Progenitor cell of endocrine pancreas (in vitro differentiated cells): Measurements from ENCODE around the gene RGR. TPM values are rescaled to one million over a fixed set of nuclear protein-coding genes. Genes with fewer than 3 reads are reported as not detected.

Experiments used
- DNase-seq: peaks from one replicate; pipeline ENCODE4 v3.0.0; 2021; ENCODE audit warnings: low spot score; ENCODE audit not compliant: unreplicated experiment
- H3K27ac Mint-ChIP-seq: 2 replicates; pipeline ENCODE4 v1.8.0; 2021; ENCODE audit warnings: mild to moderate bottlenecking, moderate library complexity, mixed read lengths
- H3K27me3 Mint-ChIP-seq: 2 replicates; pipeline ENCODE4 v1.8.0; 2021; ENCODE audit warnings: mixed read lengths
- H3K36me3 Mint-ChIP-seq: 2 replicates; pipeline ENCODE4 v1.8.0; 2022; ENCODE audit warnings: mixed read lengths; ENCODE audit not compliant: insufficient read depth
- H3K4me1 Mint-ChIP-seq: 2 replicates; pipeline ENCODE4 v1.8.0; 2021; ENCODE audit warnings: low read depth, mixed read lengths
- H3K4me3 Mint-ChIP-seq: 2 replicates; pipeline ENCODE4 v1.8.0; 2021; ENCODE audit warnings: low read depth, mild to moderate bottlenecking, moderate library complexity, mixed read lengths
- H3K9me3 Mint-ChIP-seq: 2 replicates; pipeline ENCODE4 v1.8.0; 2021; ENCODE audit warnings: low read depth, mixed read lengths
- CTCF ChIP-seq: fragments of 200-600 bp; sonication (generic); IDR thresholded peaks from one replicate; pipeline ENCODE4 v1.5.0; 2021; ENCODE audit warnings: antibody characterized with exemption, mild to moderate bottlenecking; ENCODE audit not compliant: unreplicated experiment
- total RNA-seq: library from RNA; stranded (reverse); gene quantifications from 2 replicates; pipeline ENCODE4 v1.2.1, GENCODE V29; 2021

The RGR gene
- total RNA-seq, 1 donor from 2014 or later = not detected

- TF ChIP-seq CTCF = no peak
- no peak for DNase-seq
- Mint-ChIP-seq H3K9me3 (no peaks in the 10 kb centered on the region), H3K36me3 (no peaks in the 10 kb centered on the region), H3K4me1 (peaks cover 7% of the 10 kb centered on the region), H3K27ac (no peak overlapping the region), H3K27me3 (peaks cover 26% of the 10 kb centered on the region), H3K4me3 (no peak overlapping the region)
These were observed 18.9 kb downstream of the RGR start for GRCh38 chr10:84263716-84264115.

- Mint-ChIP-seq H3K4me3 (no peak overlapping the region), H3K9me3 (no peaks in the 10 kb centered on the region), H3K36me3 (no peaks in the 10 kb centered on the region), H3K27me3 (peaks cover 26% of the 10 kb centered on the region), H3K4me1 (peaks cover 7% of the 10 kb centered on the region), H3K27ac (no peak overlapping the region)
- peak; percentile 97 for TF ChIP-seq CTCF
- peak; percentile 60 for DNase-seq
These were observed 19.8 kb downstream of the RGR start for GRCh38 chr10:84264611-84265141.

- peaks cover 8% of the 10 kb centered on the region for H3K4me1 Mint-ChIP-seq
- H3K4me3 Mint-ChIP-seq = no peak overlapping the region
- no peaks in the 10 kb centered on the region for H3K9me3 Mint-ChIP-seq
- no peaks in the 10 kb centered on the region for H3K36me3 Mint-ChIP-seq
- peaks cover 26% of the 10 kb centered on the region for H3K27me3 Mint-ChIP-seq
- DNase-seq = no peak
- TF ChIP-seq CTCF = no peak
- no peak overlapping the region for H3K27ac Mint-ChIP-seq
These were observed 20.6 kb downstream of the RGR start for GRCh38 chr10:84265418-84265817.

- no peaks in the 10 kb centered on the region for H3K36me3 Mint-ChIP-seq
- no peak overlapping the region for H3K4me3 Mint-ChIP-seq
- H3K4me1 Mint-ChIP-seq = peaks cover 12% of the 10 kb centered on the region
- no peaks in the 10 kb centered on the region for H3K9me3 Mint-ChIP-seq
- peak; percentile 64 for TF ChIP-seq CTCF
- peaks cover 16% of the 10 kb centered on the region for H3K27me3 Mint-ChIP-seq
- DNase-seq = no peak
- H3K27ac Mint-ChIP-seq = no peak overlapping the region
These were observed 22.8 kb downstream of the RGR start for GRCh38 chr10:84267503-84268126.

- TF ChIP-seq CTCF = no peak
- no peak for DNase-seq
- no peaks in the 10 kb centered on the region for H3K9me3 Mint-ChIP-seq
- no peak overlapping the region for H3K27ac Mint-ChIP-seq
- peaks cover 6% of the 10 kb centered on the region for H3K27me3 Mint-ChIP-seq
- H3K4me3 Mint-ChIP-seq = no peak overlapping the region
- no peaks in the 10 kb centered on the region for H3K36me3 Mint-ChIP-seq
- H3K4me1 Mint-ChIP-seq = peaks cover 12% of the 10 kb centered on the region
These were observed 24.3 kb downstream of the RGR start for GRCh38 chr10:84269162-84269561.
